Left lobe of liver (tissue), 2 donors: ENCODE measurements around the gene FOXP4. TPM values are rescaled to one million over a fixed set of nuclear protein-coding genes. Genes with fewer than 3 reads are reported as not detected.
A peak's percentile ranks its signal among the peaks of the same experiment; 100 is the strongest.

ENCODE experiments used
- ATAC-seq: fragments of 200-7000 bp; cut with Tn5 transposase; one replicate; pipeline ENCODE4 v1.9.1; 2020; ENCODE audit warnings: mild to moderate bottlenecking, moderate library complexity
- DNase-seq: peaks from one replicate; pipeline ENCODE4 v3.0.0-alpha.2; 2020; ENCODE audit warnings: low spot score
- total RNA-seq: library from RNA; stranded (reverse); gene quantifications from one replicate; pipeline ENCODE4 v1.2.1, GENCODE V29; 2021
- donor health status: DM: no; HTN: no; CAD: no; lungs with moderate emphysema.
- donor health status: DM: no; HTN: yes; CAD: no.

The FOXP4 gene
- total RNA-seq, 1 donor from 2014 or later = 24.6 TPM

DNA sequence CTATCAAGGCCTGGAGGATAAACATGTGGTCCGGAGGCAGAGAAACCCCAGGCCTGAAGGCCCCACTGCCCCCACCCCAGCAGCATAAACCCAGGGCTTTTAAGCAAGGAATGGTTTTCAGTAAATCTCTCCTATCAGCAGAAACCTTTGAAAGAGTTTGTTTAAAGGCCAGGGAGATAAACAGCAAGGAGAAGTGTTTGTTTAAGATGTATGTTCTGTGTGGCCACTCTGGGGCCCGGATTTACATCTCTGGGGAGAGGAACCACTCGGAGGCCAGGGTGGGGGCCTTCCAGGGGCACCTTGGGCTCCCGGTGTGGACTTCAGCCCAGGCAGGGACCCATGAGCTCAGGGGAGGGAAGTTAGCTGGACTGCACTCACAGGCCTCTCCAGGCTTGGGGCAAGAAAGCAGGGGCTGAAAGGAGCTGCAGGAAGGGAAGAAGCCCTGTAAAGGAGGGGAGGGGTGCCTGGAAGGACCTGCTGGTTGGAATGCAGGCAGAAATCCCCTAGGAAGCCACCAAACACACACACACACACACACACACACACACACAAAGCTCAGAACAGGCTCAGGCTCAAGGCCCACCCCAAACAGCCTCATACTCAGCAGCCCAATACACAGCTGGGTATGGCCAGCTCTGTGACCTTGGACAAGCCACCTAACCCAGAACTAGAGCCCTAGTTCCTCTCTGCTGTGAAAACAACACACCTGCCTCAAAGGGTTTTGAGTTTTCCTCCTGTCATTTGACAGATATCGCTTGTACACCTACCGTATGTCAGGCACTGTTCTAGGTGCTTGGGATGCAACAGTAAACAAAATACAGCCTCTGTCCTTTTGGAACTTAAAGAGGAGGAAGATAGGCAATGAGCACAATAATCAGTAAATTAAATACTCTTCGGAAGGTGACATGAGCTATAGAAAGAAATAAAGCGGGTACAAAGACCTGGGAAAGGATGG, 26.2 kb upstream of the FOXP4 start:
- DNase-seq = no peak
- no peak for ATAC-seq

- ATAC-seq = no peak
- no peak for DNase-seq
Measured at GRCh38 chr6:41522780-41523548, 23.2 kb upstream of the FOXP4 start.

- DNase-seq (no peak), ATAC-seq (no peak)
Measured at GRCh38 chr6:41523915-41524633, 22.1 kb upstream of the FOXP4 start.

GRCh38 chr6:41524634-41525011, 21.6 kb upstream of the FOXP4 start:
- no peak for DNase-seq

GRCh38 chr6:41527721-41528408, 18.3 kb upstream of the FOXP4 start:
- ATAC-seq (no peak), DNase-seq (no peak)

More at GRCh38 chr6:41524634-41525011, 21.6 kb upstream of the FOXP4 start:
- no peak for ATAC-seq

- DNase-seq = no peak
- ATAC-seq = no peak
Measured at GRCh38 chr6:41528409-41528963, 17.7 kb upstream of the FOXP4 start.

GRCh38 chr6:41529049-41529448, 17.1 kb upstream of the FOXP4 start:
- no peak for DNase-seq
- ATAC-seq = no peak

GRCh38 chr6:41529970-41530369, 16.2 kb upstream of the FOXP4 start:
- ATAC-seq (no peak), DNase-seq (no peak)

DNA sequence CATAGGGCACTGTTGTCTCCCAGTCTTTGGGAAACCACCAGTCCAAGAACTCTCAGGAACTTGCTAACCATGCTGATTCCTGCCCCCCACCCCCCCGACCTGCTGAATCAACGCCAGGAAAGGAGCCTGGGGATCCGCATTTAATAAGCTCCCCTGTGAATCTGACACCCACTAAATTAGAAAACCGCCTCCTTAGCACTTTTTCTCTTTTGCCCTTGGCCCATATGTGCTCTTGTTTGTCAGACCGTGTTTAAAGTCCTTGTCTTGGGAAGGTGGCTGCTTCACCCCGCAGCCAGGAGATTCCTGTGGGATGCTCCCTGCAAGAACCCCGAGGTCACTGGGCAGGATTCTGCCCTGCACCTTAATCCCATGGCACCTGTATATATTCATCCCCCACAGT, 15.7 kb upstream of the FOXP4 start:
- ATAC-seq (no peak), DNase-seq (no peak)

DNA sequence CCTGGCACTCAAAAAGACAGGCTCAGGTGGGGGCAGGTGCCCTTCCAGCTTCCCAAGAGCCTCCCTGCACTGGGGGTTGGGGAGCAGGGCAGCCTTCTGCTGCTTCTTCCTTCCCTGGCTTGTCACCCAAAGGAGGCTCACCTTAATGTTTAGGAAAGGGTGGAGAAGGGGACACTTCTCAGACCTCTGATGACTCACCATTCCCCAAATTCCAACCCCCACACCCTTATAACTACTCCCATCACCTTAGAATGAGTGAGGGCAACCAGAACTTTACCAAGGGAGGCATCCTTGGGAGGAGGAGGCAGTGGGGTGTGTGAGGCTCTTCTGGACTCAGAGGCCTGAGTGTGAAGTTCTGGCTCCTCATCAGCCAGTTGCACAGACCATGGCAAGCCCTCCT, 15.2 kb upstream of the FOXP4 start:
- no peak for ATAC-seq

DNA sequence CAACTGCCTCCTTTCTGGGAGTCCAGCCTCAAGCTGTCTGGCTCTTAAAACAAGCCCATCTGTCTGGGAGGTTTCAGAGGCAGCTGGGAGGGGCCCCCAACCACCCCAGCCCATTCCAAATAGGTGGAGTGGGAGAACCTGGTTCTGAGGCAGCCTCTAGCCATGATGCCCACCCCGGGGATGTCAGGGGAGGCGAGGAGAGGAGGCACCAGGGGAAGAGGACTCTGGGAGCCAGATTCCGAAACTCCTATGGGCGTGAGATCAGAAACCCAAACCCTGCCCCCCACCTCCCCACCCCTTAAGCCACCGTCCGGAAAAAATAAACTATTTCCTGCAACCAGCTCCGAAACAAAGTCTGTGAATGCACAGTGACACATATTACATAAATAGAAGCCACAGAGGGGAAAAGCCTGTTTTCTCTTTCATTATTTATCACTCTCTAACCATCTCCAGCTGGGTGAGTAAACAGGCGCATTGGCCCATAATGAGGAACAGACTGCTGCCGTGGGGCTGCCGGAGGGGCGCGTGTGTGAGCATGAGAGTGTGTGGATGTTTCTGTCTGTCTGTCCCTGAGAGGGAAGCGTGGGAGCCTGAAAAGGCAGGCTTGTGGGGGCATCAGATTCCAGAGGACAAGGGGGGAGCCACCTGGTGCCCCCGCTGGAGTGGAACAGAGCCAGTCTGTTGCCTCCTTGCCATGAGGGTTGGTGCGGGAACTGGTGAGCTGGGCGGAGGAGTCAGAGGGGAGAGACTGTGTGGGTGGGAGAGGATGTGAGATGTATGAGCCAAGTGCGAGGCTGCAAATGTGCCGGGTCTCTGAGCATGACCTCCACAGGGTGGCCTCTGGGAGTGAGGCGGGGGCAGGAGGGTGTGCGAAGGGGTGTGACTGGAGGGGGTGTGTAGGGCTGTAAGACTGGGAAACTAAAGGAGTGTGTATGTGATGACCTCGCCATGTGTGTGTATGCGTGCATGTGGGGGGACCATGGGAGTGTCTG, 14.3 kb upstream of the FOXP4 start:
- ATAC-seq (no peak), DNase-seq (no peak)

More for the DNA sequence above, 15.2 kb upstream of the FOXP4 start:
- DNase-seq = no peak

- ATAC-seq = no peak
Measured at GRCh38 chr6:41535766-41536165, 10.4 kb upstream of the FOXP4 start.

GRCh38 chr6:41536795-41537758, 9.1 kb upstream of the FOXP4 start:
- DNase-seq (peak; percentile 85), ATAC-seq (peak; percentile 87)

More at GRCh38 chr6:41535766-41536165, 10.4 kb upstream of the FOXP4 start:
- no peak for DNase-seq

- no peak for DNase-seq
- peak; percentile 84 for ATAC-seq
Measured at GRCh38 chr6:41538556-41539182, 7.5 kb upstream of the FOXP4 start.

DNA sequence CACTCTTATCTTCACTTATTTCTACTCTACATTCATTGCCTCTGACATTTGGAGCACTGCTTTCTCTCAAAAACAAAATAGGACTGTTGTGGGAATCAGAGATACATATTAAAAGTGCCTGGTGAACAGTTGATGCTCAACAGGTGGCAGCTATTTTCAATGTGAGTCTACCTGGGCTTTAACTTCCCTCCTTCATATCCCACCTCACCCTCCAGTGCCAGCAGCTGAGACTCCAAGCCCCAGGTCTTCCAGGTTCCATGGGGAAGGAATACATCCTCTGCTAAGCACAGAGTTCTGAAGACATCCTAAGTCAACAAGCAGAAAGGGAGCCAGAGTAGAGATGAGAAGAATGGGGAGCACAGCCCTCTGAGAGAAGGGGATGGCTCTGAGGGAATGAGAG, 7.0 kb upstream of the FOXP4 start:
- DNase-seq (no peak), ATAC-seq (no peak)

DNA sequence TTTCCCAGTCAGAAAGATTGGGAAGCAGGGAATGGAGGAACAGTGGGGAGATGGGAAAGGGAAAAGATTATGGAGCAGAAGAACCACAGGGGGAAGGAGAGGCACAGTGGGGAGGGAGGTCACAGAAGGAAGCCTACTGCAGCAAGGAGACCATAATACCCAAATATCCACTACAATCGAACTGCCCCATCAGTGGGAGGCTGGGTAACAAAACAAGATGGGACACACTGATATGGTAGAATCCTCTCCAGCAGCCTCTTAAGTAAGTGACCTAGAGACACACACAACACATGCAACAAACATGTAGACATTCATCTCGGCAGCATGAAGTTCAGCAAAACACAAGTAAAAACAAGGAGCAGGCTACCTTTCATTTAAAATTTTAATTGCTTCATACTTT, 4.8 kb upstream of the FOXP4 start:
- no peak for DNase-seq
- no peak for ATAC-seq

GRCh38 chr6:41543087-41543486, 3.1 kb upstream of the FOXP4 start:
- ATAC-seq (no peak), DNase-seq (no peak)
